Lung (tissue), 12 donors: ENCODE data around the gene RPP38. TPM values are rescaled to one million over a fixed set of nuclear protein-coding genes. Genes with fewer than 3 reads are reported as not detected.

Experiments used
- ATAC-seq: fragments of 200-7000 bp; cut with Tn5 transposase; one replicate; pipeline ENCODE4 v1.9.1; 2020; ENCODE audit warnings: moderate number of reproducible peaks; ENCODE audit not compliant: insufficient read depth, low FRiP score
- DNase-seq, 3 donors: peaks; one replicate each; pipeline ENCODE4 v3.0.0-alpha.2; 2013 to 2017
- H3K27ac ChIP-seq, 2 donors: one replicate each; pipeline ENCODE4 v1.5.1; 2013; ENCODE audit warnings: mild to moderate bottlenecking in 2 of 2, moderate library complexity in 2 of 2, control low read depth in 1 of 2, inconsistent platforms in 1 of 2, low read depth in 1 of 2, low read length in 1 of 2
- H3K27me3 ChIP-seq, 3 donors: one replicate each; pipeline ENCODE4 v1.5.1; 2013; ENCODE audit warnings: low read length in 2 of 3; ENCODE audit not compliant: control insufficient read depth in 3 of 3, insufficient read depth in 3 of 3
- H3K36me3 ChIP-seq, 4 donors: one replicate each; pipeline ENCODE4 v1.5.1; 2013; ENCODE audit warnings: low read length in 4 of 4, mild to moderate bottlenecking in 1 of 4, moderate library complexity in 1 of 4; ENCODE audit not compliant: control insufficient read depth in 4 of 4, insufficient read depth in 4 of 4
- H3K4me1 ChIP-seq, 5 donors: one replicate each; pipeline ENCODE4 v1.5.1; 2013; ENCODE audit warnings: low read length in 5 of 5, mild to moderate bottlenecking in 2 of 5, moderate library complexity in 1 of 5; ENCODE audit not compliant: control insufficient read depth in 5 of 5, insufficient read depth in 5 of 5
- H3K4me3 ChIP-seq: one replicate; pipeline ENCODE4 v1.5.1; 2013; ENCODE audit warnings: mild to moderate bottlenecking, control low read depth, moderate library complexity
- H3K9ac ChIP-seq, 2 donors: one replicate each; pipeline ENCODE4 v1.5.1; 2013; ENCODE audit warnings: low read length in 2 of 2, control low read depth in 1 of 2; ENCODE audit not compliant: insufficient read depth in 1 of 2
- H3K9me3 ChIP-seq, 4 donors: one replicate each; pipeline ENCODE4 v1.5.1; 2013; ENCODE audit warnings: low read length in 3 of 4, mild to moderate bottlenecking in 1 of 4, moderate library complexity in 1 of 4; ENCODE audit not compliant: control insufficient read depth in 4 of 4, insufficient read depth in 3 of 4
- CTCF ChIP-seq: IDR thresholded peaks from 2 replicates; pipeline ENCODE4 v1.5.1; 2012; ENCODE audit warnings: mild to moderate bottlenecking; ENCODE audit errors: control extremely low read depth, extremely low read depth
- WGBS, 2 donors: extraction: QIAGEN DNeasy Blood & Tissue Kit; methylation state at CpG; one replicate each; pipeline ENCODE4 v1.1.7; 2013; 5-methylcytosine and 5-hydroxymethylcytosine counted together
- polyA plus RNA-seq, 2 donors: library from polyadenylated mRNA; stranded (reverse); fragments of 200-250 nt; gene quantifications; one replicate each; pipeline ENCODE4 v1.2.1, GENCODE V29; 2013
- total RNA-seq, 2 donors: library from RNA; depleted of rRNA in 1 of 2; stranded (reverse); fragments of >200 nt in 1 of 2; gene quantifications; one replicate each; pipeline ENCODE4 v1.2.1, GENCODE V29; 2014 to 2021
- donor health status: control.
- donor health status: control.
- donor health status: Bipolar disorder and iron deficiency.
- donor health status: healthy.
- donor health status: DM: yes; HTN: yes; CAD: no.

Gene RPP38
- total and polyA plus RNA-seq, 4 donors = 10.2 to 25.5 (median 18.1) TPM

DNA sequence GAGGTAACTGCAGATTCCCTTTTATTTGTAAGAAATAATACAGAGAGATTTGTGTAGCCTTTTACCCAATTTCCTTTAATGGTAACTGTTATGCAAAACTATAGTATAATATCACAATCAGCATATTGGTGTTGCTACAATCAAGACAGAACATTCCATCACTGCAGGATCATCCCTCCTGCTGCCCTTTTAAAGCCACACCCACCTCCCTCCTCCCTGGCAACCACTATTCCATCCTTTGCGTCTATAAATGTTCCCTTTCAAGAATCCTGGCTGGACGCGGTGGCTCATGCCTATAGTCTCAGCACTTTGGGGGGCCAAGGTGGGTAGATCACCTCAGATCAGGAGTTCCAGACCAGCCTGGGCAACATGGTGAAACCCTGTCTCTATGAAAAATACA is 21.7 kb upstream of the RPP38 start:
- no peak overlapping the region for H3K4me3 ChIP-seq
- no peaks in the 10 kb centered on the region for H3K36me3 ChIP-seq
- ATAC-seq (no peak), DNase-seq (no peak)
- H3K9me3 ChIP-seq = peaks cover 0 to 2% (median 0%) of the 10 kb centered on the region in 4 donors
- no peak overlapping the region for H3K27ac ChIP-seq
- WGBS, 2 donors = 88 to 93% methylated on average over 3 of the region's 3 CpGs
- H3K4me1 ChIP-seq = no peaks in the 10 kb centered on the region
- TF ChIP-seq CTCF = no peak
- no peaks in the 10 kb centered on the region for H3K27me3 ChIP-seq
- H3K9ac ChIP-seq = no peak overlapping the region

DNA sequence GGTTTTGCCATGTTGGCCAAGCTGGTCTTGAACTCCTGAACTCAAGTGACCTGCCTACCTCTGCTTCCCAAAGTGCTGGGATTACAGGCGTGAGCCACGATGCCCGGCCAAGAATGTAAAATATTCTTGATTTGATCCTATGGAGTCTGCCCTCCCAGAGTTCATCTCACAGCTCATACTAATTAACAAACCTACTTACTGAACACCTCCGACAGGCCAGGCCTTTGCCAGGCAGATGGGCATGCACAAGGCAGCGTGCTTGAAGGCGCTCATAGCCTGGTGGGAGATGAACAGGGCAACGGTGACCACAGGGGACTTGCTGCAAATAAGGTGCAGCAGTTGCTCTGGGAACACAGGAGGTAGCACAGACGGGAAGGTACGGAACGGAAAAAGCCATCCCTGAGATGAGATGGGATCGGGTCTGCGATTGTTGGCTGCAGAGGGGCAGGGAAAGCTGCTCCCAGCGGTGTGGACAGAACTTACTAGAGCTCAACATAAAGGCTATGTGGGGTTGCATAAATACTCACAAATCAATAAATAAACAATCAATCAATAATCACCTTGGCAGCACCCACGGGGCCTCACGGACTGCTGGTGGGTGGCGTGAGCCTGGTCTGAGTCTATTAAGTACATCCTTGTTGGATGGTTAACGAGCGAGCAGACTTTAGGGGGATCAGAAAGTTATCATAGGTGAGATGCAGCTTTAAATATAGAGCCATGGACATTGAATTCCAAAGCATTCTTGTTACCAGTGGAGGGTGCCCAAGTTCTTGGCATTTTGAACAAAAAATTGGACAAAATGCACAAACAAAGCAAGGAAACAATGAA is 13.3 kb upstream of the RPP38 start:
- TF ChIP-seq CTCF = no peak
- Histone ChIP-seq H3K9ac (peak overlapping the region; percentile 63 to 93), H3K4me1 (peaks cover 0 to 18% (median 4%) of the 10 kb centered on the region in 5 donors), H3K9me3 (no peaks in the 10 kb centered on the region), H3K27me3 (no peaks in the 10 kb centered on the region), H3K27ac (peak overlapping the region; percentile 38 to 69), H3K36me3 (no peaks in the 10 kb centered on the region), H3K4me3 (no peak overlapping the region)
- 78 to 82% methylated on average over 18 of the region's 18 CpGs for WGBS, 2 donors
- peak in 1 of 3 donors; percentile 16 for DNase-seq
- ATAC-seq = no peak

DNA sequence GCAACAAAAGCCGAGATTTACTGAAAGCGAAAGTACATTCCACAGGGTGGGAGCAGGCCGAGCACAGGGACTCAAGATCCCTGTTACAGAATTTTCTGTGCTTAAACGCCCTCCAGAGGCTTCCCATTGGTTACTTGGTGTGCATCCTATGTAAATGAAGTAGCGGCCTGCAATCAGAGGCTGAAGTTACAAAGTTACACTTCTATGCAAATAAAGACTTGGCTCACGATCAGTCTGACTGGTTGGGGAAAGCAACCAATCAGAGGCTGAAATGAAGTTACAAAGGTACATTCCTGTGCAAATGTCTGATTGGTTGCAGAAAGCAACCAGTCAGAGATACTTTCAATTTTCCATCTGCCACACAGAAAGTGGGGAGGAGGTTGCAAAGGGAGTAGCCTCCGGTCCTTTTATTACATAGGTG is 12.6 kb upstream of the RPP38 start:
- peak; percentile 73 for ATAC-seq
- H3K36me3 ChIP-seq = no peaks in the 10 kb centered on the region
- peak overlapping the region; percentile 64 to 69 for H3K27ac ChIP-seq
- peak overlapping the region; percentile 63 to 93 for H3K9ac ChIP-seq
- WGBS, 2 donors = 31 to 53% methylated on average over 7 of the region's 7 CpGs
- peak; percentile 2 for TF ChIP-seq CTCF
- no peaks in the 10 kb centered on the region for H3K27me3 ChIP-seq
- H3K9me3 ChIP-seq = no peaks in the 10 kb centered on the region
- H3K4me3 ChIP-seq = no peak overlapping the region
- peak; percentile 84 to 96 (median 95) for DNase-seq
- H3K4me1 ChIP-seq = peaks cover 0 to 18% (median 4%) of the 10 kb centered on the region in 5 donors
